ENCODE measurements around the gene RAMAC. TPM values are rescaled to one million over a fixed set of nuclear protein-coding genes. Genes with fewer than 3 reads are reported as not detected.

RAMAC gene
- total RNA-seq, 1 experiment from 2014 or later: 31.8 TPM

DNA sequence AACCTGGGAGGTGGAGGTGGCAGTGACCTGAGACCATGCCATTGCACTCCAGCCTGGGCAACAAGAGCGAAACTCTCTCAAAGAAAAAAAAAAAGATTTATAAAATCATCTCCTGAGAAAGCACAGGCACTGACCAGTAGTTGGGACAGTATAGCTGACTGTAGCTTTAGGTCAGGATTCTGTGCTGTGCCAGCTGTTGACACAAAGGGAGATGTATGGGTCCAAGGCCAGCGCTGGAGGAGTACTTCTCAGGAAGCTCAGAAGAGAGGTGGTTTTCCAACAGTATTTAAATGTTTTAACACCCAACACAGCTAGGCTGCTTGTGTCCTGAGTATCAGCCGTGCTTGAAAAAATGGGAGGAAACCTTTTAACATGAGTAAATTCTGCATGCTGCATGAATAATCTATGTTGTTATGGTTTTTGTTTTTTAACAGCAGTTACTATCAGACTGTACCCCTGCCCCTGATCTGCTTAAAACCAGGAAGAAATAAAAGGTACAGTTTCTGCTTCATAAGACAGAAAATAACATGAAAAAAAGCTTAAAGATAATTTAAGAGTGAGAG is 6.5 kb downstream of the RAMAC start:
- intact Hi-C loops (cut with micrococcal nuclease; ENCODE audit: unreplicated experiment): no loop called here
- Histone ChIP-seq H3K4me1 (no peaks in the 10 kb centered on the region), H3K4me3 (ENCODE audit: low read depth, low read length) (no peak overlapping the region), H3K9me3 (no peaks in the 10 kb centered on the region), H3K36me3 (ENCODE audit: control insufficient read depth, insufficient read depth, low read length) (no peaks in the 10 kb centered on the region), H3K27me3 (replicated peaks; ENCODE audit: control insufficient read depth, insufficient read depth, low read length) (no peaks in the 10 kb centered on the region)
- Mint-ChIP-seq H3K27ac (ENCODE audit: unreplicated experiment) (no peak overlapping the region), H3K4me1 (ENCODE audit: low read depth, unreplicated experiment) (no peaks in the 10 kb centered on the region), H3K27me3 (ENCODE audit: insufficient read depth, unreplicated experiment) (no peaks in the 10 kb centered on the region), H3K9me3 (ENCODE audit: unreplicated experiment) (no peaks in the 10 kb centered on the region), H3K36me3 (ENCODE audit: insufficient read depth, unreplicated experiment) (peaks cover 24% of the 10 kb centered on the region), H3K4me3 (ENCODE audit: unreplicated experiment) (no peak overlapping the region)
- TF ChIP-seq, protein P1, sequence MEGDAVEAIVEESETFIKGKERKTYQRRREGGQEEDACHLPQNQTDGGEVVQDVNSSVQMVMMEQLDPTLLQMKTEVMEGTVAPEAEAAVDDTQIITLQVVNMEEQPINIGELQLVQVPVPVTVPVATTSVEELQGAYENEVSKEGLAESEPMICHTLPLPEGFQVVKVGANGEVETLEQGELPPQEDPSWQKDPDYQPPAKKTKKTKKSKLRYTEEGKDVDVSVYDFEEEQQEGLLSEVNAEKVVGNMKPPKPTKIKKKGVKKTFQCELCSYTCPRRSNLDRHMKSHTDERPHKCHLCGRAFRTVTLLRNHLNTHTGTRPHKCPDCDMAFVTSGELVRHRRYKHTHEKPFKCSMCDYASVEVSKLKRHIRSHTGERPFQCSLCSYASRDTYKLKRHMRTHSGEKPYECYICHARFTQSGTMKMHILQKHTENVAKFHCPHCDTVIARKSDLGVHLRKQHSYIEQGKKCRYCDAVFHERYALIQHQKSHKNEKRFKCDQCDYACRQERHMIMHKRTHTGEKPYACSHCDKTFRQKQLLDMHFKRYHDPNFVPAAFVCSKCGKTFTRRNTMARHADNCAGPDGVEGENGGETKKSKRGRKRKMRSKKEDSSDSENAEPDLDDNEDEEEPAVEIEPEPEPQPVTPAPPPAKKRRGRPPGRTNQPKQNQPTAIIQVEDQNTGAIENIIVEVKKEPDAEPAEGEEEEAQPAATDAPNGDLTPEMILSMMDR (IDR thresholded peaks at IDR 0.05; ENCODE audit: insufficient read depth in 1 of 2, low read depth in 1 of 2, low read length in 1 of 2, severe bottlenecking in 1 of 2, unreplicated experiment in 1 of 2): no peak
- ChIA-PET CTCF (no interaction called here), POLR2A (no interaction called here)
- DNase-seq: no peak
- no TSS peak for BruUV-seq (replicated peaks)

DNA sequence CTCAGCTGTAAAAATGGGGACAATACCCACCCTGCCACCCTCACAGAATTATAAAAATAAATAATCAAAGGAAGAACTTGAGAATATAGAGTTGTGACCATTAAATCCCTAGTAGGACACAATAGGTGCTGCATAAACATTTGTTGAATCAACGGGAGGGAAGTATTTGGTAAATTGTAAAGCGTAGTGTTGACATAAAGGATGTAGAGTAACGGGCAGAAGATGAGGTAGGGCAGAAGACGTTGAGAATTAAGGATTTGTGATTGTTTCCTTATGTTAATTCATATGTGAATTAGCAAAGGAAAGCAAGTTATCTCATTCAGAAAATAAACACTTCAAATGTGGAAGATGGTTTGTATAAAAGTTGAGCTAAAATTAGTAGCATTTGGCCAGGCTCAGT is 7.1 kb downstream of the RAMAC start:
- Histone ChIP-seq H3K4me3 (ENCODE audit: low read depth, low read length) (no peak overlapping the region), H3K4me1 (no peaks in the 10 kb centered on the region), H3K9me3 (no peaks in the 10 kb centered on the region), H3K27me3 (replicated peaks; ENCODE audit: control insufficient read depth, insufficient read depth, low read length) (no peaks in the 10 kb centered on the region), H3K36me3 (ENCODE audit: control insufficient read depth, insufficient read depth, low read length) (no peaks in the 10 kb centered on the region)
- Mint-ChIP-seq H3K9me3 (ENCODE audit: unreplicated experiment) (no peaks in the 10 kb centered on the region), H3K4me1 (ENCODE audit: low read depth, unreplicated experiment) (no peaks in the 10 kb centered on the region), H3K36me3 (ENCODE audit: insufficient read depth, unreplicated experiment) (peaks cover 19% of the 10 kb centered on the region), H3K27ac (ENCODE audit: unreplicated experiment) (no peak overlapping the region), H3K27me3 (ENCODE audit: insufficient read depth, unreplicated experiment) (no peaks in the 10 kb centered on the region), H3K4me3 (ENCODE audit: unreplicated experiment) (no peak overlapping the region)
- TF ChIP-seq, protein P1 (IDR thresholded peaks at IDR 0.05; ENCODE audit: insufficient read depth in 1 of 2, low read depth in 1 of 2, low read length in 1 of 2, severe bottlenecking in 1 of 2, unreplicated experiment in 1 of 2): no peak
- DNase-seq: no peak
- ChIA-PET CTCF (no interaction called here), POLR2A (no interaction called here)
- intact Hi-C loops (cut with micrococcal nuclease; ENCODE audit: unreplicated experiment): no loop called here
- no TSS peak for BruUV-seq (replicated peaks)

DNA sequence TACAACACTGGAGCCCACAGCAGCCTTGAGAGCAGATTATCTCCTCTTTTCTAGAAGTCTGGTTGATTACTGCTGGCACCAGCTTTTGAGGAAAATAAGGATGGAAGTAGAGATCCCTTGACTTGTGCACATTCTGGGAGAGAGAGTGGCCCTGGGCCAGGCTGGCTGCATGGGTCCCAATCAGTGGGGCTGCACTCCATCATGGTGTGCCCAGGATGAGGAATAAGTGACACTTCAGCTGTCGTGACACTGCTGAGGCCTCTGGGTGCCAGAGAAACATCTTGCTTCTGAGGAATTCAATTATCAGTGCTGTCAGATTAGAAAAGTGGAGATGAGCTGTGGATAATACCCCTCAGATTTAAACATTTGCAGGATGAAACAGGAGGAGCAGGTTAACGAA is 9.1 kb downstream of the RAMAC start:
- Mint-ChIP-seq H3K4me3 (ENCODE audit: unreplicated experiment) (no peak overlapping the region), H3K36me3 (ENCODE audit: insufficient read depth, unreplicated experiment) (peaks cover 5% of the 10 kb centered on the region), H3K9me3 (ENCODE audit: unreplicated experiment) (no peaks in the 10 kb centered on the region), H3K27me3 (ENCODE audit: insufficient read depth, unreplicated experiment) (no peaks in the 10 kb centered on the region), H3K27ac (ENCODE audit: unreplicated experiment) (no peak overlapping the region), H3K4me1 (ENCODE audit: low read depth, unreplicated experiment) (no peaks in the 10 kb centered on the region)
- no peaks in the 10 kb centered on the region for H3K9me3 ChIP-seq
- no peak overlapping the region for H3K4me3 ChIP-seq (ENCODE audit: low read depth, low read length)
- H3K36me3 ChIP-seq (ENCODE audit: control insufficient read depth, insufficient read depth, low read length): no peaks in the 10 kb centered on the region
- ChIA-PET POLR2A (no interaction called here), CTCF (no interaction called here)
- no peaks in the 10 kb centered on the region for H3K4me1 ChIP-seq
- DNase-seq: no peak
- intact Hi-C loops (cut with micrococcal nuclease; ENCODE audit: unreplicated experiment): no loop called here
- BruUV-seq (replicated peaks): no TSS peak
- H3K27me3 ChIP-seq (replicated peaks; ENCODE audit: control insufficient read depth, insufficient read depth, low read length): no peaks in the 10 kb centered on the region
- TF ChIP-seq, protein P1 (IDR thresholded peaks at IDR 0.05; ENCODE audit: insufficient read depth in 1 of 2, low read depth in 1 of 2, low read length in 1 of 2, severe bottlenecking in 1 of 2, unreplicated experiment in 1 of 2): no peak

All from Caco-2 (cell line).